G401.6 (cell line): ENCODE data around the gene PSEN1.

Experiments used
- FAIRE-seq: peaks from 2 replicates; lab custom pipeline; 2012; peaks lifted over from hg19 to GRCh38; lab: Jason Lieb, UNC

PSEN1 gene

GRCh38 chr14:73240816-73241480 is 104.6 kb downstream of the PSEN1 start:
- no peak for FAIRE-seq

- FAIRE-seq: no peak
These were observed 105.3 kb downstream of the PSEN1 start for GRCh38 chr14:73241481-73242165.

GRCh38 chr14:73242357-73242901 is 106.1 kb downstream of the PSEN1 start:
- no peak for FAIRE-seq

- FAIRE-seq: no peak
These were observed 107.0 kb downstream of the PSEN1 start for GRCh38 chr14:73243341-73243740.

- no peak for FAIRE-seq
These were observed 107.4 kb downstream of the PSEN1 start for GRCh38 chr14:73243748-73244147.

- no peak for FAIRE-seq
These were observed 108.4 kb downstream of the PSEN1 start for GRCh38 chr14:73244541-73245290.

GRCh38 chr14:73245480-73246325 is 109.4 kb downstream of the PSEN1 start:
- no peak for FAIRE-seq

- no peak for FAIRE-seq
These were observed 110.3 kb downstream of the PSEN1 start for GRCh38 chr14:73246387-73247150.

- FAIRE-seq: no peak
These were observed 112.0 kb downstream of the PSEN1 start for GRCh38 chr14:73248108-73248868.

- FAIRE-seq: no peak
These were observed 112.8 kb downstream of the PSEN1 start for GRCh38 chr14:73249108-73249507.

- no peak for FAIRE-seq
These were observed 113.4 kb downstream of the PSEN1 start for GRCh38 chr14:73249564-73250316.

GRCh38 chr14:73250317-73250713 is 114.0 kb downstream of the PSEN1 start:
- FAIRE-seq: no peak

GRCh38 chr14:73250781-73251500 is 114.6 kb downstream of the PSEN1 start:
- no peak for FAIRE-seq

- FAIRE-seq: no peak
These were observed 115.4 kb downstream of the PSEN1 start for GRCh38 chr14:73251516-73252215.

GRCh38 chr14:73252491-73253322 is 116.4 kb downstream of the PSEN1 start:
- FAIRE-seq: no peak

GRCh38 chr14:73253323-73253610 is 117.0 kb downstream of the PSEN1 start:
- no peak for FAIRE-seq

GRCh38 chr14:73253721-73254120 is 117.4 kb downstream of the PSEN1 start:
- no peak for FAIRE-seq
